Measurements from ENCODE around the gene MAPK10.
"Not testable (repeated sequence)": the region's sequence is repeated elsewhere in the genome, so short reads cannot be mapped to it uniquely, and the experiment has no call there.

The MAPK10 gene

DNA sequence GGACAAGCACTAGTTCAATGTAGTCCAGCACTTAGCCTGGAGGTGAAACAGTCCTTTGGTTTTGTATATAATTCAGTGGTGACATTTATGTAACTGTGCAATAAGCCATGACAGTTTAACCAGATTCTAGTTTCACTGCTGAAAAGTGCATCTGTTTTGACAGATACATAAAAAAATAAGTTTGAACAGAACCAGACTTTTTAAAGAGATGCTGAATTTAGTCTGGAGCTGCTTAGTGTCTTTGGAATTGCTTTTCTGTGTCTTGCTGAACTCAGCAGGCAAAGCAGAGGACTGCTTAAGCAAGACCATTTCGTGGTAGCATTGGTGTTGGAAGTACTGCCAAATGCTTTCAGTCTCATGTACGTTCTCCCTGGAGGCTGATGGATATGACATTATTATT lies 393.5 kb downstream of the MAPK10 start:
- H3K4me3 ChIP-seq (ENCODE audit: low read depth, low read length): no peak overlapping the region

DNA sequence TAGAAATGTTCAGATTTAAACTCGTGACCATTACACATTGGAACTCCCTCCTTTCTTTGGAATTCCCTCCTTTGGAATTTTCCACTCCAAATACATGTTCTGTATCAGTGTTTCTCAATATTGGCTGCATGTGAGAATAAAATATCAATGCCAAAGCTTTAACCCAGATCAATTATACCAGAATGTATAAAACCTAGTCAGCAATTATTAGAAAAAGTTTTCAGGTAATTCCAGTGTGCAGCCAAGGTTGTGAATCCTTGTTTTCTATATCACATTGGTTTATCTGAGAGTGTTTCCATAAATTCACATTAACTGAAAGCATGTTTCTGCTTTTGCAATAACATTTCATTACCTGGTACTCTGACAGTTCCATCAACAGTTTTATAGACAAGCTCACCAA lies 394.3 kb downstream of the MAPK10 start:
- H3K4me3 ChIP-seq (ENCODE audit: low read depth, low read length): no peak overlapping the region
- no peak for DNase-seq (ENCODE audit: low read depth)
- TF ChIP-seq, protein P1, sequence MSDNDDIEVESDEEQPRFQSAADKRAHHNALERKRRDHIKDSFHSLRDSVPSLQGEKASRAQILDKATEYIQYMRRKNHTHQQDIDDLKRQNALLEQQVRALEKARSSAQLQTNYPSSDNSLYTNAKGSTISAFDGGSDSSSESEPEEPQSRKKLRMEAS (IDR thresholded peaks at IDR 0.05; ENCODE audit: low read depth, low read length): no peak
- TF ChIP-seq, protein P2, sequence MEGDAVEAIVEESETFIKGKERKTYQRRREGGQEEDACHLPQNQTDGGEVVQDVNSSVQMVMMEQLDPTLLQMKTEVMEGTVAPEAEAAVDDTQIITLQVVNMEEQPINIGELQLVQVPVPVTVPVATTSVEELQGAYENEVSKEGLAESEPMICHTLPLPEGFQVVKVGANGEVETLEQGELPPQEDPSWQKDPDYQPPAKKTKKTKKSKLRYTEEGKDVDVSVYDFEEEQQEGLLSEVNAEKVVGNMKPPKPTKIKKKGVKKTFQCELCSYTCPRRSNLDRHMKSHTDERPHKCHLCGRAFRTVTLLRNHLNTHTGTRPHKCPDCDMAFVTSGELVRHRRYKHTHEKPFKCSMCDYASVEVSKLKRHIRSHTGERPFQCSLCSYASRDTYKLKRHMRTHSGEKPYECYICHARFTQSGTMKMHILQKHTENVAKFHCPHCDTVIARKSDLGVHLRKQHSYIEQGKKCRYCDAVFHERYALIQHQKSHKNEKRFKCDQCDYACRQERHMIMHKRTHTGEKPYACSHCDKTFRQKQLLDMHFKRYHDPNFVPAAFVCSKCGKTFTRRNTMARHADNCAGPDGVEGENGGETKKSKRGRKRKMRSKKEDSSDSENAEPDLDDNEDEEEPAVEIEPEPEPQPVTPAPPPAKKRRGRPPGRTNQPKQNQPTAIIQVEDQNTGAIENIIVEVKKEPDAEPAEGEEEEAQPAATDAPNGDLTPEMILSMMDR (IDR thresholded peaks at IDR 0.05; ENCODE audit: low read depth, low read length): no peak
- TF ChIP-seq POLR2A (IDR thresholded peaks at IDR 0.05; ENCODE audit: extremely low read depth, insufficient read length) (no peak), MYC (IDR thresholded peaks at IDR 0.05; ENCODE audit: low read depth, low read length) (no peak)

More for the DNA sequence above, 393.5 kb downstream of the MAPK10 start:
- no peak for DNase-seq (ENCODE audit: low read depth)
- TF ChIP-seq, protein P1 (IDR thresholded peaks at IDR 0.05; ENCODE audit: low read depth, low read length): no peak
- TF ChIP-seq, protein P2 (IDR thresholded peaks at IDR 0.05; ENCODE audit: low read depth, low read length): no peak
- no peak for TF ChIP-seq POLR2A (IDR thresholded peaks at IDR 0.05; ENCODE audit: extremely low read depth, insufficient read length)
- TF ChIP-seq MYC (IDR thresholded peaks at IDR 0.05; ENCODE audit: low read depth, low read length): no peak

DNA sequence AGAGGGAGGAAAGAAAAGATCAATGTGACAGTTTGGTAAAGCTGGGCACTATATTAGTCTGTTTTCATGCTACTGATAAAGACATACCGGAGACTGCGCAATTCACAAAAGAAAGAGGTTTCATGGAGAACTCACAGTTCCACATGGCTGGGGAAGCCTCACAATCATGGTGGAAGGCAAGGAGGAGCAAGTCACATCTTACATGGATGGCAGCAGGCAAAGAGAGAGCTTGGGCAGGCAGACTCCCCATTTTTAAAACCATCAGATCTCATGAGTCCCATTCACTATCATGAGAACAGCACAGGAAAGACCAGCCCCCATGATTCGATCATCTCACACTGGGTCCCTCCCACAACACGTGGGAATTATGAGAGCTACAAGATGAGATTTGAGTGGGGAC lies 394.8 kb downstream of the MAPK10 start:
- not testable (repeated sequence) for DNase-seq (ENCODE audit: low read depth); H3K4me3 ChIP-seq (ENCODE audit: low read depth, low read length)

DNA sequence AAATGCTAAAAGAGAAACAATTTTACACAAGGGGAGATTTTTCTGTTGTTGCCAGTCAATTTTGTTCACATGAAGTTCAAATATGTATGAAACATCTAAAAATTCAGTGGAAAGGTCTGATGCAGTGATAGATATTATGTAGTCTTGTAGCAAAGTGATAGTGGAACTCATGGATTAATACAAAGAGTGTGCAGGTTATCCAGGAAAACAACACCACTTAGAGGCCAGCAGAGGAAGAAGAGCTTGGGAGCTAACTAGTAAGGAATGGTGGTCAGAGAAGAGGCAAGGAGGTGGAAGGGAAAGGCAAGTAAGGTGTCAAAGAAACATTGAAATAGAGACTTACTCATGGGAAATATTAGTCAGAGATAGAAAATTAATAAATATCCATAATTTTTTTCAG lies 395.6 kb downstream of the MAPK10 start:
- TF ChIP-seq POLR2A (IDR thresholded peaks at IDR 0.05; ENCODE audit: extremely low read depth, insufficient read length) (no peak), MYC (IDR thresholded peaks at IDR 0.05; ENCODE audit: low read depth, low read length) (no peak)
- TF ChIP-seq, protein P2 (IDR thresholded peaks at IDR 0.05; ENCODE audit: low read depth, low read length): no peak
- TF ChIP-seq, protein P1 (IDR thresholded peaks at IDR 0.05; ENCODE audit: low read depth, low read length): no peak
- no peak overlapping the region for H3K4me3 ChIP-seq (ENCODE audit: low read depth, low read length)
- DNase-seq (ENCODE audit: low read depth): no peak

DNA sequence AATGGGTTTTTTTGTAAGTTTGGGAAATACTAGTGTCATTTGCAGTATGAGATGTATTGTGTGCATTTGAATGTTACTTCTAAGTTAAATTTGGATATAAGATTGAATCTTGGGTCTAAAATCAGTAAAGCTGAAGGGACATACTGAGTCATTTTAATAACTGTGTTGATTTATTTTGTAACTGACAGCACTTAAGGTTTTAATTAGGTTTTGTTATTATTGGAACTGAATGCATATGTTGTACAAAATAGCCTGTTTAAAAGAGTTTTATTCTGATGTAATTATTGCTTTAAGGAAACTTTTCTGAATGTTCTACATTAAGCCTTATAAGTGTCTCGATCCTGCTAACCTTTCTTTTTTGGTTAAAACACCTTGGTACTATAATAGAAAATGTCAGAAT lies 396.6 kb downstream of the MAPK10 start:
- no peak for DNase-seq (ENCODE audit: low read depth)
- H3K4me3 ChIP-seq (ENCODE audit: low read depth, low read length): no peak overlapping the region
- TF ChIP-seq, protein P1 (IDR thresholded peaks at IDR 0.05; ENCODE audit: low read depth, low read length): no peak
- TF ChIP-seq MYC (IDR thresholded peaks at IDR 0.05; ENCODE audit: low read depth, low read length): no peak
- TF ChIP-seq, protein P2 (IDR thresholded peaks at IDR 0.05; ENCODE audit: low read depth, low read length): no peak
- TF ChIP-seq POLR2A (IDR thresholded peaks at IDR 0.05; ENCODE audit: extremely low read depth, insufficient read length): no peak

DNA sequence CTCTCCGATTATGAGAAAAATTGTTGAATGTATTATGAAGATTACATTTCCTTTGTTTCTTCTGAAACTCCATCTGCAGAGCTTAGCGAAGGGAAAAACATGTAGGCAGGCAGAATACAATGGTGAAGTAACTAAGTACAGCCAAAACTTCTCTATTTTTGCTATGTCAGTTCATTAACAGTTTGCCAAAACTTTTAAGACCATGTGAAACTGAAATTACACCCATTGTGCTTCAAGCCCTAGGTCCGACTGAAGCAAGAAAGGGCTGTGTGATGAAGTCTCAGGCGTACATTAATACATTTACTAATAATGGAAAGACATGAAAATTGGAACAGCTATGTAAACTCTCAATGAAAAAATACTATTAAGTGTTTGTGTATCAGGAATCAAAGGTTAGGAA lies 398.0 kb downstream of the MAPK10 start:
- DNase-seq (ENCODE audit: low read depth): no peak
- H3K4me3 ChIP-seq (ENCODE audit: low read depth, low read length): no peak overlapping the region
- TF ChIP-seq POLR2A (IDR thresholded peaks at IDR 0.05; ENCODE audit: extremely low read depth, insufficient read length) (no peak), MYC (IDR thresholded peaks at IDR 0.05; ENCODE audit: low read depth, low read length) (no peak)
- TF ChIP-seq, protein P1 (IDR thresholded peaks at IDR 0.05; ENCODE audit: low read depth, low read length): no peak
- TF ChIP-seq, protein P2 (IDR thresholded peaks at IDR 0.05; ENCODE audit: low read depth, low read length): no peak

All from NB4 (cell line).